ENCODE data around the gene RAB6D.
"Not testable (repeated sequence)": the region's sequence is repeated elsewhere in the genome, so short reads cannot be mapped to it uniquely, and the experiment has no call there.

Gene RAB6D

GRCh38 chr2:131400849-131401248 is 36.9 kb upstream of the RAB6D start:
- DNase-seq (ENCODE audit: insufficient read length, low spot score) (no peak), FAIRE-seq (no peak)
- TF ChIP-seq, protein P1, sequence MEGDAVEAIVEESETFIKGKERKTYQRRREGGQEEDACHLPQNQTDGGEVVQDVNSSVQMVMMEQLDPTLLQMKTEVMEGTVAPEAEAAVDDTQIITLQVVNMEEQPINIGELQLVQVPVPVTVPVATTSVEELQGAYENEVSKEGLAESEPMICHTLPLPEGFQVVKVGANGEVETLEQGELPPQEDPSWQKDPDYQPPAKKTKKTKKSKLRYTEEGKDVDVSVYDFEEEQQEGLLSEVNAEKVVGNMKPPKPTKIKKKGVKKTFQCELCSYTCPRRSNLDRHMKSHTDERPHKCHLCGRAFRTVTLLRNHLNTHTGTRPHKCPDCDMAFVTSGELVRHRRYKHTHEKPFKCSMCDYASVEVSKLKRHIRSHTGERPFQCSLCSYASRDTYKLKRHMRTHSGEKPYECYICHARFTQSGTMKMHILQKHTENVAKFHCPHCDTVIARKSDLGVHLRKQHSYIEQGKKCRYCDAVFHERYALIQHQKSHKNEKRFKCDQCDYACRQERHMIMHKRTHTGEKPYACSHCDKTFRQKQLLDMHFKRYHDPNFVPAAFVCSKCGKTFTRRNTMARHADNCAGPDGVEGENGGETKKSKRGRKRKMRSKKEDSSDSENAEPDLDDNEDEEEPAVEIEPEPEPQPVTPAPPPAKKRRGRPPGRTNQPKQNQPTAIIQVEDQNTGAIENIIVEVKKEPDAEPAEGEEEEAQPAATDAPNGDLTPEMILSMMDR (IDR thresholded peaks at IDR 0.05; ENCODE audit: insufficient read depth, missing control alignments) = no peak

DNA sequence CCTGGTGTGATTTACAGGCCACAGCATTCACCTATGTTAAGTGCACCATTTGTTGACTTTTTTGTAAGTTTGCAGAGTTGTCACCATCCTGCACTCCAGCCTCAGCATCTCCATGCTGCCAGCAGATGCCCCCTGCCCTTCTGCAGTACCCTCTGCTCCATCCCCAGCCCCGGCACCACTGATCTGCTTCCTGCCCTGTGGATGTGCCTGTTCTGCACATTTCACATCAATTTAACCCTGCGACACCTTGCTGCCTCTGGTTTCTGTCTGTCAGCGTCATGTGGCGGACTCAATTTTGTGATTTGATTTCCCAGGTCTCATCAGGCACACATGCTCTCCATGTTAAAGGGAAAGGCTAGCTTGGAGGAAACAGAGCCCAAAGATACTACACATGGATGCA is 36.5 kb upstream of the RAB6D start:
- FAIRE-seq; DNase-seq (ENCODE audit: insufficient read length, low spot score): not testable (repeated sequence)

DNA sequence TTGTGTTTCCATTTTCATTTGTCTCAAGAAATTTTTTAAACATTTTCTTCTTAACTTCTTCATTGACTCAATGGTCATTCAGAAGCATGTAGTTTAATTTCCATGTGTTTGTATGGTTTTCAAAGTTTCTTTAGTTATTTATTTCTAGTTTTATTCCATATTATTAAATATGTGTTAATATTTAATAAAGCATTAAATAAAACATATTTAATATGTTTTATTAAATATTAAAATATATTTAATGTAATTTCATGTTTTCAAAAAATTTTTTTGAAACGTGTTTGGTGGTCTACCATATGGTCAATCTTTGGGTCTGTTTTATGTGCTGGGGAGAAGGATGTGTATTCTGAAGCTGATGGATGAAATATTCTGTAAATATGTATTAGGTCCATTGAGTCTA is 32.2 kb upstream of the RAB6D start:
- FAIRE-seq; DNase-seq (ENCODE audit: insufficient read length, low spot score): not testable (repeated sequence)

GRCh38 chr2:131395024-131395645 is 31.2 kb upstream of the RAB6D start:
- not testable (repeated sequence) for FAIRE-seq; DNase-seq (ENCODE audit: insufficient read length, low spot score)

DNA sequence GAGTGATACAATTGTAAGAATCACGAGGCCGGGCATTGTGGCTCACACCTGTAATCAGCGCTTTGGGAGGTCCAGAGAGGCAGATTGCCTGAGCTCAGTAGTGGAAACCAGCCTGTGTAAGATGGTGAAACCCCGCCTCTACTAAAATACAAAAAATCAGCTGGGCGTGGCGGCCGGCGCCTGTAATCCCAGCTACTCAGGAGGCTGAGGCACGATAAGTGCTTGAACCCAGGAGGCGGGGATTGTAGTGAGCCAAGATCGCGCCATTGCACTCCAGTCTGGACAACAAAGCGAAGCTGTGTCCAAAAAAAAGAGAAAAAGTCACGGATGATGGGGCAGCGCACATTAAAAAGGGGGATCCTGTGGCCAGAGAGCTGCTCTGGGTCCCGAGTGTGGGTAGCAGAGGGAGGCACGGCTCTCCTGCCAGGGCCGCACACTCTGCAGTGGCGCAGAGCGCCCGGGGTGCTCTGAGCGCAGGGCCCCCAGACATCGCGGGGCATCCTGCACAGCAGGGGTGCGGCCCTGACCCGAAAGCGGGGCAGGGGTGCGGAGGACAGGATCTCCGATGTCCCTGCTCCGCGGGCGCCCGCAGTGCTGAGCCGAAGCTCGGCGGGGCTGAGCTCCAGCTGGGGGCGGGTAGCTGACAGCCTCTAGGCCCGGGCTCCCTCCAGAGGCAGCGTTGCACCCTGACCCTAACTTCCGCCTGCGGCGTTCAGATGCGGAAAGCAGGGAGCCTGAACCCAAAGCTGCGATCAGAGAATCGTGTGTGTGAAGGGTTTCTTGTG is 30.4 kb upstream of the RAB6D start:
- FAIRE-seq (no peak), DNase-seq (ENCODE audit: insufficient read length, low spot score) (no peak)
- TF ChIP-seq, protein P1 (IDR thresholded peaks at IDR 0.05; ENCODE audit: insufficient read depth, missing control alignments) = no peak

DNA sequence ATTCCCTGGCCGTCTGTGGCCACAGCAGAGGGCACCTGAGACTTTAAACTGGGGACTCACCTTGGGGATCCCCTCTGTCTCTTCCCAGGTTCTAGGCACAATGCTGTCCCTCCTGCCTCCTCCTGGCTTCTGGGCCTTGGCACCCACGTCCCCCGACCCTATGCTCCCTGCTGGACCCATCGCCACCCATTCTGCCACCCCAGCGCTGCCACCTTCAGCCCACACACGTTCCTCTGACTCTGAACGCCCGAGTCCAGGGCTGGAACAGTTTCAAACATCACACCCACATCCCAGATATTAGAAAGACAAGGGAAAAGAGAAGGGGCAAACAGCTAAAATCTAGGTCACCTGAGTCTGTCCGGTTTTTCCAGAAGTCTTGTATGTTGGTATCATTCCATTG is 28.0 kb upstream of the RAB6D start:
- DNase-seq (ENCODE audit: insufficient read length, low spot score); FAIRE-seq: not testable (repeated sequence)

- DNase-seq (ENCODE audit: insufficient read length, low spot score) = not testable (repeated sequence)
Measured at GRCh38 chr2:131391471-131391870, 27.5 kb upstream of the RAB6D start.

GRCh38 chr2:131390495-131391130 is 26.6 kb upstream of the RAB6D start:
- DNase-seq (ENCODE audit: insufficient read length, low spot score); FAIRE-seq: not testable (repeated sequence)

More at GRCh38 chr2:131391471-131391870, 27.5 kb upstream of the RAB6D start:
- FAIRE-seq = not testable (repeated sequence)

GRCh38 chr2:131389657-131390056 is 25.7 kb upstream of the RAB6D start:
- FAIRE-seq (no peak), DNase-seq (ENCODE audit: insufficient read length, low spot score) (no peak)
- TF ChIP-seq, protein P1 (IDR thresholded peaks at IDR 0.05; ENCODE audit: insufficient read depth, missing control alignments) = no peak

- not testable (repeated sequence) for FAIRE-seq
Measured at GRCh38 chr2:131388834-131389233, 24.9 kb upstream of the RAB6D start.

DNA sequence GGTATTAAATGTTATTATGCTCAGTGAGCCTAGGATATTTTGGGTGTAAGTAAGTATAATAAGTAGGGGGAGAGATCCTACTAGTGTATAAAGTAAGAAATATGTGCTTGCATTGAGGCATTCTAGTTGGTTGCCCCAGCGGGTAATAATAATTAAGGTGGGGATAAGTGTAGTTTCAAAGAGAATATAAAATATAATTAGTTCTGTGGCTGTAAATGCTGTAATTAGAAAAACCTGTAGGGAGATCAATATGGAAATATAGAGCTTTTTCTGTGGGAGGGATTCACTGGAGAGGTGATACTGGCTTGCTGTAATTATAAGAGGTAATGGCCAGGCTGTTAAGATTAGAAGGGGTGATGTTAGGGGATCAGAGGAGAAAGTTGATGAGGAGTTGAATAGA is 9.1 kb upstream of the RAB6D start:
- FAIRE-seq; DNase-seq (ENCODE audit: insufficient read length, low spot score): not testable (repeated sequence)

More at GRCh38 chr2:131388834-131389233, 24.9 kb upstream of the RAB6D start:
- not testable (repeated sequence) for DNase-seq (ENCODE audit: insufficient read length, low spot score)

Measured in D721Med (cell line).